Neural progenitor cell (in vitro differentiated cells): ENCODE measurements around the gene MFAP4. TPM values are rescaled to one million over a fixed set of nuclear protein-coding genes. Genes with fewer than 3 reads are reported as not detected.
A peak's percentile ranks its signal among the peaks of the same experiment; 100 is the strongest.

Source experiments
- DNase-seq: peaks from one replicate; pipeline ENCODE4 v3.0.0-alpha.2; 2016; ENCODE audit warnings: low spot score
- H2AFZ ChIP-seq: fragments of 200-600 bp; sonication (generic); replicated peaks from 2 replicates; pipeline ENCODE4 v1.6.1; 2016; ENCODE audit warnings: antibody characterized with exemption
- H3F3A ChIP-seq: fragments of 200-600 bp; sonication (generic); 2 replicates; pipeline ENCODE4 v1.6.1; 2016; ENCODE audit warnings: antibody characterized with exemption, low read depth
- H3K27ac ChIP-seq: fragments of 200-600 bp; sonication (generic); 2 replicates; pipeline ENCODE4 v1.5.1; 2016; ENCODE audit warnings: mild to moderate bottlenecking
- H3K27me3 ChIP-seq: fragments of 200-600 bp; sonication (generic); 2 replicates; pipeline ENCODE4 v1.6.1; 2016; ENCODE audit warnings: mild to moderate bottlenecking, moderate library complexity
- H3K36me3 ChIP-seq: fragments of 200-600 bp; sonication (generic); 2 replicates; pipeline ENCODE4 v1.5.1; 2016
- H3K4me1 ChIP-seq: fragments of 200-600 bp; sonication (generic); 2 replicates; pipeline ENCODE4 v1.6.1; 2016; ENCODE audit warnings: mixed run types
- H3K4me2 ChIP-seq: fragments of 200-600 bp; sonication (generic); 2 replicates; pipeline ENCODE4 v1.6.1; 2016
- H3K4me3 ChIP-seq: fragments of 200-600 bp; sonication (generic); 2 replicates; pipeline ENCODE4 v1.5.1; 2016
- H3K79me2 ChIP-seq: fragments of 200-600 bp; sonication (generic); 2 replicates; pipeline ENCODE4 v1.6.1; 2016; ENCODE audit warnings: low read depth
- H3K9ac ChIP-seq: fragments of 200-600 bp; sonication (generic); 2 replicates; pipeline ENCODE4 v1.6.1; 2016
- H3K9me3 ChIP-seq: fragments of 200-600 bp; sonication (generic); 2 replicates; pipeline ENCODE4 v1.5.1; 2016; ENCODE audit warnings: low read depth
- H4K20me1 ChIP-seq: fragments of 200-600 bp; sonication (generic); 2 replicates; pipeline ENCODE4 v1.6.1; 2016; ENCODE audit warnings: low read depth
- H3K27ac Mint-ChIP-seq: 3 replicates; pipeline ENCODE4 v1.8.0; 2021; ENCODE audit warnings: mixed read lengths
- H3K27me3 Mint-ChIP-seq: 2 replicates; pipeline ENCODE4 v1.8.0; 2022; ENCODE audit warnings: low read depth, mild to moderate bottlenecking, inconsistent platforms, moderate library complexity, mixed read lengths; ENCODE audit not compliant: insufficient read depth
- H3K36me3 Mint-ChIP-seq: 3 replicates; pipeline ENCODE4 v1.8.0; 2021; ENCODE audit warnings: mixed read lengths
- H3K4me1 Mint-ChIP-seq: 3 replicates; pipeline ENCODE4 v1.8.0; 2021; ENCODE audit warnings: mixed read lengths
- H3K4me3 Mint-ChIP-seq: 3 replicates; pipeline ENCODE4 v1.8.0; 2021; ENCODE audit warnings: mild to moderate bottlenecking, moderate library complexity, mixed read lengths
- H3K9me3 Mint-ChIP-seq: 3 replicates; pipeline ENCODE4 v1.8.0; 2020; ENCODE audit warnings: mixed read lengths
- EZH2 ChIP-seq: fragments of 200-600 bp; sonication (generic); IDR thresholded peaks from 2 replicates; pipeline ENCODE4 v1.6.1; 2017; ENCODE audit warnings: antibody characterized with exemption, mild to moderate bottlenecking, moderate library complexity
- EZH2phosphoT487 ChIP-seq: fragments of 200-600 bp; sonication (generic); IDR thresholded peaks from 2 replicates; pipeline ENCODE4 v1.6.1; 2017; ENCODE audit warnings: antibody characterized with exemption
- total RNA-seq: library from RNA; depleted of rRNA; stranded (reverse); fragments of >200 nt; gene quantifications from 2 replicates; pipeline ENCODE4 v1.2.3, GENCODE V29; 2015; ENCODE audit warnings: low replicate concordance
- TF ChIP-seq, protein P1 (sequence below): fragments of 200-600 bp; sonication (generic); IDR thresholded peaks from 2 replicates; pipeline ENCODE4 v1.5.1; 2017; ENCODE audit warnings: antibody characterized with exemption, mild to moderate bottlenecking

Gene MFAP4
- total RNA-seq, 1 donor from 2014 or later, result not detected

DNA sequence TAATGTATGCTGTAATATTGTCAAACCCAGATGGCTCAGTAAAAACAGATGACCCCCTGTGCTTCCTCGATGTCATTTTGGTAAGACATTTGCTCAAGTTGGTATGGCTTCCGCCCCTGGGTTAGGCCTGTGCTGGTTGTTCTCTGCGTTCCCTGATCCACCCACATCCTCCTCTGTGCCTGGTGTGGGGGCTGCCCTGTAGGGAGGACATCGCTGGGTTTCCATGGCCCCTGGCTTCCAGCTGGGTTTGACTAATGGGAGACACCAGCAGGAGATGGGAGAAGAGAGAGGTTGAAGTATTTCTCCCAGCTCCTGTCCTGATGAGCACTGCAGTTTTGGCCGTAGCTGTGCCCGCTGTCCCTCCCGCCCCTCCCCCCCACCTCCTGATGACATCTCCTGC, 4.4 kb upstream of the MFAP4 start:
- Histone ChIP-seq H3K9ac (no peak overlapping the region), H3K36me3 (no peaks in the 10 kb centered on the region), H3K79me2 (no peaks in the 10 kb centered on the region), H4K20me1 (no peaks in the 10 kb centered on the region), H3K9me3 (no peaks in the 10 kb centered on the region), H3K4me2 (no peak overlapping the region), H3K4me1 (peaks cover 28% of the 10 kb centered on the region), H3K27me3 (no peaks in the 10 kb centered on the region), H3K4me3 (no peak overlapping the region), H3F3A (peaks cover 9% of the 10 kb centered on the region), H3K27ac (no peak overlapping the region), H2AFZ (no peak overlapping the region)
- peaks cover 23% of the 10 kb centered on the region for H3K4me1 Mint-ChIP-seq
- no peaks in the 10 kb centered on the region for H3K9me3 Mint-ChIP-seq
- no peak overlapping the region for H3K27ac Mint-ChIP-seq
- no peak for DNase-seq
- H3K27me3 Mint-ChIP-seq, result no peaks in the 10 kb centered on the region
- H3K4me3 Mint-ChIP-seq, result no peak overlapping the region
- TF ChIP-seq EZH2phosphoT487 (no peak), EZH2 (no peak)
- TF ChIP-seq, protein P1, sequence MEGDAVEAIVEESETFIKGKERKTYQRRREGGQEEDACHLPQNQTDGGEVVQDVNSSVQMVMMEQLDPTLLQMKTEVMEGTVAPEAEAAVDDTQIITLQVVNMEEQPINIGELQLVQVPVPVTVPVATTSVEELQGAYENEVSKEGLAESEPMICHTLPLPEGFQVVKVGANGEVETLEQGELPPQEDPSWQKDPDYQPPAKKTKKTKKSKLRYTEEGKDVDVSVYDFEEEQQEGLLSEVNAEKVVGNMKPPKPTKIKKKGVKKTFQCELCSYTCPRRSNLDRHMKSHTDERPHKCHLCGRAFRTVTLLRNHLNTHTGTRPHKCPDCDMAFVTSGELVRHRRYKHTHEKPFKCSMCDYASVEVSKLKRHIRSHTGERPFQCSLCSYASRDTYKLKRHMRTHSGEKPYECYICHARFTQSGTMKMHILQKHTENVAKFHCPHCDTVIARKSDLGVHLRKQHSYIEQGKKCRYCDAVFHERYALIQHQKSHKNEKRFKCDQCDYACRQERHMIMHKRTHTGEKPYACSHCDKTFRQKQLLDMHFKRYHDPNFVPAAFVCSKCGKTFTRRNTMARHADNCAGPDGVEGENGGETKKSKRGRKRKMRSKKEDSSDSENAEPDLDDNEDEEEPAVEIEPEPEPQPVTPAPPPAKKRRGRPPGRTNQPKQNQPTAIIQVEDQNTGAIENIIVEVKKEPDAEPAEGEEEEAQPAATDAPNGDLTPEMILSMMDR, result no peak
- H3K36me3 Mint-ChIP-seq, result no peaks in the 10 kb centered on the region

DNA sequence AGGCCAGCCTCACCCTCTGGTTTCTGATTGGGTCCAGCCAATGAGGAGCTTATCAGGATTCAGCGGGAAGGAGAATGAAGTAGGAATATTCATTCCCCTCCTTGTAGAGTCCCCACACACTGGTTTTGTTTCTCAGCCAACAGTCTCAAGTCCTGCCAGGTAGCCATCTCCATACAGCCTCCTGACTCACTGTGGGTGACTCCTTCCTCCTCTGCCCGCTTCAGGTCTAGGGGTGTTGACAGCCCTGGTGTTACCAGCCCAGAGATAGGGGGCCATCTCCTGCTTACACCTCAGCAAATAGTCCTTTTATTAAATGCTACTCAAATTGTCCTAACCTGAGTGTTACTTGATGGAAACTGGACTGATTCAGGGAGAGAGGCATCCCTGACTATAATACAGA, 4.0 kb upstream of the MFAP4 start:
- H3K36me3 ChIP-seq, result no peaks in the 10 kb centered on the region
- H3K9ac ChIP-seq, result no peak overlapping the region
- peaks cover 30% of the 10 kb centered on the region for H3K4me1 ChIP-seq
- no peak overlapping the region for H2AFZ ChIP-seq
- DNase-seq, result no peak
- H3K9me3 ChIP-seq, result no peaks in the 10 kb centered on the region
- no peak overlapping the region for H3K4me2 ChIP-seq
- Mint-ChIP-seq H3K36me3 (no peaks in the 10 kb centered on the region), H3K4me3 (no peak overlapping the region), H3K27me3 (no peaks in the 10 kb centered on the region), H3K27ac (no peak overlapping the region), H3K9me3 (no peaks in the 10 kb centered on the region), H3K4me1 (peaks cover 26% of the 10 kb centered on the region)
- H4K20me1 ChIP-seq, result peaks cover 2% of the 10 kb centered on the region
- H3K27me3 ChIP-seq, result no peaks in the 10 kb centered on the region
- no peak for TF ChIP-seq EZH2phosphoT487
- no peak for TF ChIP-seq EZH2
- TF ChIP-seq, protein P1, result no peak
- H3K79me2 ChIP-seq, result no peaks in the 10 kb centered on the region
- no peak overlapping the region for H3K4me3 ChIP-seq
- H3K27ac ChIP-seq, result no peak overlapping the region
- H3F3A ChIP-seq, result peaks cover 14% of the 10 kb centered on the region

DNA sequence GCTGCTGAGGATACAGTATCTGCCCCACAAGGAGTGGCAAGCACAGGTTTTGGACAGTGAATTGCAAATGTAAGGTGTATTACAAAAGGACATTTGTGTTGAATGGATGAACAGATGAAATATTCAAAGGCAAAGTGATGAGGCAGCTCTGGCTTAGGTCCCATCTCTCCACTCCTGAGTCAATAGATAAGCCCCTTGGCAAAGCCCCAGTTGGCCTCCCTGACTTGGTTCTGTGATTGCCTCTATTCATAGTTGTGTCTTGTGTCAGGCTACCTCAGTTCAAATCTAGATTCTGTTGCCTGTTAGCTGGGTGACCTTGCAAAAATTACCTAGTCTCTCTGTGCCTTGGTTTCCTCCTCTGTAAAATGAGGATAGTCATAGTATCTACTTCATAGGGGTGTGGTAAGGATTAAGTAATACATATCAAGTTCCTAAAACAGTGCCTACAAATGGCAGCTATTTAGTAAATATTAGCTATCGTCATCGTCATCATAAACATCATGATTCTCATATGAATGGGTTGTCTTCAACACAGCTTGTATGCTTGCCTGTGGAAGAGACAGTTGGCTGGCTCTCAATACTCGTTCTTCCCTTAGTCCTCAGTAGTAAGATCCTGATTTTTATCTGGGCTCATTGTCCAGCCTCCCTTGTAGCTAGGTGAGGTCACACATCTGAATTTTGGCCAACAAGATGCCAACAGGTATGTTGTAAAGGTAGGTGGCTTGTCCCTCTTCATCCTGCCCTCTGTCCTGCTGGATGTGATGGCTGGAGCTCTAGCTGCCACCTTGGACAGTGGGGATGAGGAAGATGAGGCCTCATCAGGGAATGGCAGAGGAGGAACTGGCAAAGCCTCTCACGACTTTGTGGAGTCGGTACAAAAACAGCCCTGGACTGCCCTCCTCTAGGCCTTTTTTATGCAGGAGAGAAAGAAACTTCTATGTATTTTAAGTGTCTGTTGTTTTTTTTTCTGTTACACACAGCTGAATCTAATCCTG, 2.1 kb upstream of the MFAP4 start:
- DNase-seq, result no peak
- H3K36me3 ChIP-seq, result no peaks in the 10 kb centered on the region
- H3K4me1 ChIP-seq, result peaks cover 30% of the 10 kb centered on the region
- H3K9ac ChIP-seq, result no peak overlapping the region
- Mint-ChIP-seq H3K27me3 (peaks cover 4% of the 10 kb centered on the region), H3K4me3 (no peak overlapping the region), H3K9me3 (no peaks in the 10 kb centered on the region), H3K36me3 (peaks cover 6% of the 10 kb centered on the region), H3K4me1 (peaks cover 33% of the 10 kb centered on the region), H3K27ac (peak overlapping the region; percentile 15)
- no peaks in the 10 kb centered on the region for H3K9me3 ChIP-seq
- peaks cover 10% of the 10 kb centered on the region for H4K20me1 ChIP-seq
- no peak overlapping the region for H2AFZ ChIP-seq
- H3K4me2 ChIP-seq, result no peak overlapping the region
- H3K27me3 ChIP-seq, result no peaks in the 10 kb centered on the region
- no peaks in the 10 kb centered on the region for H3K79me2 ChIP-seq
- H3F3A ChIP-seq, result peaks cover 24% of the 10 kb centered on the region
- no peak overlapping the region for H3K4me3 ChIP-seq
- no peak overlapping the region for H3K27ac ChIP-seq
- TF ChIP-seq EZH2 (no peak), EZH2phosphoT487 (no peak)
- TF ChIP-seq, protein P1, result no peak
